Epithelial cell of proximal tubule (primary cell): Measurements from ENCODE around the gene PRR20C. TPM values are rescaled to one million over a fixed set of nuclear protein-coding genes. Genes with fewer than 3 reads are reported as not detected.
"Not testable (repeated sequence)": the region's sequence is repeated elsewhere in the genome, so short reads cannot be mapped to it uniquely, and the experiment has no call there.

Source experiments
- DNase-seq: peaks from one replicate; pipeline ENCODE4 v3.0.0-alpha.2; 2011; ENCODE audit warnings: low read depth
- H3K4me3 ChIP-seq: 2 replicates; pipeline ENCODE4 v1.5.1; 2011; ENCODE audit warnings: low read depth, mild to moderate bottlenecking, low read length
- CTCF ChIP-seq: conservative IDR thresholded peaks from 2 replicates; pipeline ENCODE4 v1.5.1; 2012; ENCODE audit warnings: low read depth, mild to moderate bottlenecking, low read length
- total RNA-seq: library from RNA; depleted of rRNA; stranded (reverse); fragments of >200 nt; gene quantifications from 2 replicates; pipeline ENCODE4 v1.2.3, GENCODE V29; 2015

PRR20C gene
- total RNA-seq, result not detected in 2 replicates

- not testable (repeated sequence) for H3K4me3 ChIP-seq, DNase-seq
Observed at GRCh38 chr13:57153761-57154160, at the start of gene PRR20C. Gene PRR20C (plus strand): TSS chr13:57154061. CDS start chr13:57154448, 387 bp downstream.

- DNase-seq, result no peak
- TF ChIP-seq CTCF, result no peak
- H3K4me3 ChIP-seq, result no peak overlapping the region
Observed at GRCh38 chr13:57114945-57115344, 38.9 kb upstream of the PRR20C start.

- no peak for DNase-seq
- H3K4me3 ChIP-seq, result no peak overlapping the region
- TF ChIP-seq CTCF, result no peak
Observed at GRCh38 chr13:57123681-57124080, 30.2 kb upstream of the PRR20C start.

GRCh38 chr13:57128909-57129308 lies 25.0 kb upstream of the PRR20C start:
- H3K4me3 ChIP-seq, result no peak overlapping the region
- no peak for TF ChIP-seq CTCF
- no peak for DNase-seq

- TF ChIP-seq CTCF, result no peak
- DNase-seq, result no peak
Observed at GRCh38 chr13:57136093-57136492, 17.8 kb upstream of the PRR20C start.

GRCh38 chr13:57137585-57137984 lies 16.3 kb upstream of the PRR20C start:
- H3K4me3 ChIP-seq, result no peak overlapping the region
- no peak for TF ChIP-seq CTCF
- DNase-seq, result peak; percentile 2

More at GRCh38 chr13:57136093-57136492, 17.8 kb upstream of the PRR20C start:
- H3K4me3 ChIP-seq, result no peak overlapping the region

GRCh38 chr13:57138988-57139387 lies 14.9 kb upstream of the PRR20C start:
- no peak for TF ChIP-seq CTCF
- no peak for DNase-seq
- H3K4me3 ChIP-seq, result no peak overlapping the region

- not testable (repeated sequence) for DNase-seq, H3K4me3 ChIP-seq
Observed at GRCh38 chr13:57139781-57140180, 14.1 kb upstream of the PRR20C start.

- DNase-seq, H3K4me3 ChIP-seq: not testable (repeated sequence)
Observed at GRCh38 chr13:57140235-57140968, 13.5 kb upstream of the PRR20C start, which contains the start of gene PRR20A. Gene PRR20A (plus strand): TSS chr13:57140918. CDS start chr13:57141305, 387 bp downstream.

GRCh38 chr13:57147188-57147587 lies 6.7 kb upstream of the PRR20C start, which contains the start of gene PRR20B:
Gene PRR20B (plus strand): TSS chr13:57147488. CDS start chr13:57147875, 387 bp downstream.
- DNase-seq, H3K4me3 ChIP-seq: not testable (repeated sequence)

- not testable (repeated sequence) for H3K4me3 ChIP-seq, DNase-seq
Observed at GRCh38 chr13:57148106-57148505, 5.8 kb upstream of the PRR20C start.

GRCh38 chr13:57160332-57160731 lies 6.5 kb downstream of the PRR20C start, which contains the start of gene PRR20D:
Gene PRR20D (plus strand): TSS chr13:57160632. CDS start chr13:57161019, 387 bp downstream.
- H3K4me3 ChIP-seq, DNase-seq: not testable (repeated sequence)
